NCI-H2196 (cell line): Measurements from ENCODE around the gene ACTA1.
"Not testable (repeated sequence)": the region's sequence is repeated elsewhere in the genome, so short reads cannot be mapped to it uniquely, and the experiment has no call there.

Experiments
- DNase-seq: peaks from one replicate; lab custom pipeline; 2025; ENCODE audit not compliant: unreplicated experiment; lab: John Stamatoyannopoulos, UW

ACTA1 gene

DNA sequence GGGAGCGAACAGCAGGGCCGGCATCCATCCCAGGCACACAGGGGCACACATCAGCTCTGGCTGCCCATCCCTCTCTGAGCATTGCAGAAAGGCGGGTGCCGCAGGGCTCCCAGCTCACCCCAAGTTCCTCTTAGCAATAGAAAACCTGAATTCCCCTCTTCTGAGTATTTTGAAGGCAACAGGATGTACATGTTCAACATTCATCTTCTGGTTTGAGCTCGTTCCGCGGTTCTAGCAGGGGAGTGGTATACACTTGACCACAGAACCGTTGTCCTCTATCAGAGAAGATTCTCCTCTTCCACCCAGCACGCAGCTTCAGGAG is 23.6 kb downstream of the ACTA1 start:
- DNase-seq: no peak

- DNase-seq: no peak
These were observed 24.1 kb downstream of the ACTA1 start for GRCh38 chr1:229409616-229410369.

GRCh38 chr1:229408458-229409037 is 25.3 kb downstream of the ACTA1 start:
- no peak for DNase-seq

GRCh38 chr1:229407206-229408026 is 26.5 kb downstream of the ACTA1 start:
- DNase-seq: no peak

DNA sequence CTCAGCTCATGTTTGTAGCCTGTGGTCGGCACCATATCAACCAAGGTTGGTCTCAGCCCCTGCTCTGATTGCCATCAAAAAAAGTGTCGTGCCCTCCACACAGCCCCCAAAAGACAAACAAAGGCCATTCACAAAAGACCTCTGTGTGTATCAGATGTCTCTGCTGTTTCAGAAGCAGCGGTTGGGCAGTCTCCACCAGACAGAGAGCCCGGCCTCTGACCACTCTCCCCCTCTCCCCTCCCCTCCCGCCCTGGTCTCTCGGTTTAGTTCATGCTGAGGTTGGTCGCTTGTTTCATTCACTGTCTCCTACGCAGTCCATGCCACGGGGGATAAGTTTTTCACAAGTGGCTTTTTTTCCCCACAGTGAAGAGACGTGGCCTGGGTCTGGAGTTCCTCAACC is 27.1 kb downstream of the ACTA1 start:
- no peak for DNase-seq

DNA sequence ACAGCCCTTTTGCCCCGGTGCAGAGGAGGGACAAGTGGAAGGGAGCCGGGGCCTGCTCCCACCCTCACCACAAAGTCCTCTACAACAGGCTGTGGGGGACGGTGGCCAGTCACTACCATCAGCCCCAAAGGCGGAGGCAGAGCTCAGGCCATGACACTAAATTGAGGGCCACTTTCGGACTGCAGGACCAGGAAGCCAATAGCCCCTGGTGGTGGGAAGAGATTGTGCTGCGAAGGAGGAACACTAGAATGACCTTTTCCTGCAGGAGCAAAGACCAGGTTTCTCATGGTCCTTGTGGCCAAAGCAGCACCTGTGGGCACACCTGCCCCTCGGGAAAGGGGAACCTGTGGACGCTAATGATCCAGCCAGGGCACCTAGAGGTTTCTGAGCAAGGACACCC is 30.3 kb downstream of the ACTA1 start:
- no peak for DNase-seq

DNA sequence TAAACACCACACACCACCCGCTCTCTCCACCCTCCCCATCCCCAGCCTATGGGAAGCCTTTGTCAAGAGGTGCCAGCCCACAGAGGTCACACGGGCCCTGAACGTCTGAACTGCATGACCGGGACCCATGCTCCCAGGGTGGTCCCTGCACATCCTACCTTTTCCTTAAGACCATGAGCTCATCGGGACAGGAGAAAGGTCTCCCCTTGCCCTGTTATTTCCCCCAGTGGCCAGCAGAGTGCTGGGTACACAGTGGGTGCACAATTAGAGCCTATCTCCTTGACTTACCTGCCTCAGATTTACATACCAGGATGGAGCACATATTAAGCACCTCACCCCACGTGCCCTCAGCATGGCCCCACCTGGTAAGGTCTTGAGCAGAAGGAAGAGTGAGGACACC is 30.9 kb downstream of the ACTA1 start:
- DNase-seq: no peak

GRCh38 chr1:229402329-229402728 is 31.6 kb downstream of the ACTA1 start:
- not testable (repeated sequence) for DNase-seq

DNA sequence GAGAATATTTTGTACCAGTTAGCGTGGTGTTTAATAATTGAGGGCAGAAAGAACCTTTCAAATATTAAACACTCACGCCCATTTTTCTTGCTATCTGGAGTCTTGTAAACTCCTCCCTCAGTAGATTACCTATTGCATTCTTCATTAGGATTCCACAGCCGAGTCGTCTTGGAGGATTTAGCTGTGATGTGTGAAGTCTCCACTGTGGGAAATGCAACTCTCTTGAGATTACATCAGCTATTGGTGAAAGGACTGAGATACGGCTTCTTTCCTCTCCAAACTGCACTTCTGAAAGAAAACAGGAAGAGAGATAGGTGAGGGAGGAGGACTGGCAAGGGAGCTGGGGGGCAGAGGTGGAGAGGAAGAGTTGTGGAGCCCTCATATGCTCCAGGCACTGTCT is 36.1 kb downstream of the ACTA1 start:
- no peak for DNase-seq

- no peak for DNase-seq
These were observed 37.2 kb downstream of the ACTA1 start for GRCh38 chr1:229396585-229397206.

DNA sequence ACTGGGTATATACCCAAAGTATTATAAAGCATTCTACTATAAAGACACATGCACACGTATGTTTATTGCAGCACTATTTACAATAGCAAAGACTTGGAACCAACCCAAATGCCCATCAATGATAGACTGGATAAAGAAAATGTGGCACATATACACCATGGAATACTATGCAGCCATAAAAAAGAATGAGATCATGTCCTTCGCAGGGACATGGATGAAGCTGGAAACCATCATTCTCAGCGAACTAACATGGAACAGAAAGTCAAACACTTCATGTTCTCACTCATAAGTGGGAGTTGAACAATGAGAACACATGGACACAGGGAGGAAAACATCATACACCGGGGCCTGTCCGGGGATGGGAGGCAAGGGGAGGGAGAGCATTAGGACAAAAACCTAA is 39.4 kb downstream of the ACTA1 start:
- not testable (repeated sequence) for DNase-seq

DNA sequence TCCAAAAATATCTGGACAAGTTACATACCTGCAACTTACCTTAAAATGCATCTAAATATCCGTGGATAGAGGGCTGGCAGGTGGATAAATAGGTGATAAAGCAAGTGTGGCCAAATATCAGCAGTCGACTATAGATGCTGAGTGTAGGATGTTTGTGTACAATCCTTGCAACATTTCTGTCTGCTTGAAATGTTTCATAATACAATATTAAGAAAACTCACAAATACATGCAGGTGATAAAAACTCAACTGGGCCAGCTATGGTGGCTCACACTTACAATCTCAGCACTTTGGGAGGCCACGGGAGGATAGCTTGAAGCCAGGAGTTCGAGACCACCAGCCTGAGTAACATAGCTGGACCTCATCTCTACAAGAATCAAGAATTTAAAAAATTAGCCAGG is 41.0 kb downstream of the ACTA1 start:
- no peak for DNase-seq

- DNase-seq: no peak
These were observed 43.8 kb downstream of the ACTA1 start for GRCh38 chr1:229390130-229390529.

GRCh38 chr1:229388897-229389580 is 44.9 kb downstream of the ACTA1 start:
- DNase-seq: no peak

- no peak for DNase-seq
These were observed 47.9 kb downstream of the ACTA1 start for GRCh38 chr1:229385853-229386456.

- no peak for DNase-seq
These were observed 49.1 kb downstream of the ACTA1 start for GRCh38 chr1:229384822-229385221.

DNA sequence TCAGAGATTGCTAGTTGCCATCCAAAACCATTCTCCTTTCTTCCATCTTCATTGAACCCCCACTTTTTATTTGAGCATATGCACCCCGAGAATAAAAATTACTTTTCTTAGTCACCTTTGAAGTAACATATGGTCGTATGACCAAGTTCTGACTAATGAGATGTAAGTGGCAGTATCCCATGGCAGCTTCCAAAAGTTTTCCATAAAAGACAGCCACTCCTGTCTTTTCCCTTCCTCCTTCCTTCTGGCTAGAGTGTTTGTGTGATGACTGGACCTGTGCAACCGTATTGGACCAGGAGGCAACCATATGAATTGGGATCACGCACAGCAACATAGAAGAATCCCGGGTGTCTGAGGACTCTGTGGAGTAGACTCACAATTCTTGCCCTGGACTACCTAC is 49.9 kb downstream of the ACTA1 start:
- DNase-seq: no peak

DNA sequence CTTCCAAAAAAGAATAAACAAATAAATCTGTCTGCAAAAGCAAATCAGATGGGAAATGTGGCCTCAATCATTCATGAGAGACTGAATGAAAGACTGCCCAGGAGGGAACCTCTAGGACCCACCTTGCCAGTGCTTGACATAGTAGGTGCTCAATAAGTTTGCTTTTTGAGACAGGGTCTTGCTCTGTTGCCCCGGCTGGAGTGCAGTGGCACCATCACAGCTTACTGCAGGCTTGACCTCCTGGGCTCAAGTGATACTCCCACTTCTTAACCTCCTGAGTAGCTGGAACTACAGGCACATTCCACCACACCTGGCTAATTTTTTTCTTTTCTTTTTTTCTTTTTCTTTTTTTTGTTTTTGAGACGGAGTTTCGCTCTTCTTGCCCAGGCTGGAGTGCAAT is 50.7 kb downstream of the ACTA1 start:
- DNase-seq: no peak
